ENCODE data around the gene BCL2.

DNA sequence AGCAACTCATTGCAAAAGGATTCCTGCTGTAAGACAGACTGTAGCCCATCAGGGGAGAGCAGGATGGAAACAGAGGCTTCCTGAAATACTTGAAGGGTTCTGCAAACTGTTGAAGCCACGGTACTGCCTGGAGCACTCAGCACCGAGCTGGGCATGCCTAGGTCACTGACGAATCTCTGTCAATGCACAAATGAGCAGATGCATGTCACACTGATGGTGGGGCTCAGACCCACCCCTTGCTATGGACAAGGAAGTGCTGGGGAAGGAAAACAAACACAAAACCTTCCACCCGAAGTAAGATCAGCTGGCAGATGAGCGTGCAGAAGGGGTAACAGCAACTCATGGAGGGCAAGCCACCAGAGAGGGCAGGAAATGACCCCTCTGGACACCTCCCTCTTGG lies 136.7 kb downstream of the BCL2 start:
- TF ChIP-seq, protein P1, sequence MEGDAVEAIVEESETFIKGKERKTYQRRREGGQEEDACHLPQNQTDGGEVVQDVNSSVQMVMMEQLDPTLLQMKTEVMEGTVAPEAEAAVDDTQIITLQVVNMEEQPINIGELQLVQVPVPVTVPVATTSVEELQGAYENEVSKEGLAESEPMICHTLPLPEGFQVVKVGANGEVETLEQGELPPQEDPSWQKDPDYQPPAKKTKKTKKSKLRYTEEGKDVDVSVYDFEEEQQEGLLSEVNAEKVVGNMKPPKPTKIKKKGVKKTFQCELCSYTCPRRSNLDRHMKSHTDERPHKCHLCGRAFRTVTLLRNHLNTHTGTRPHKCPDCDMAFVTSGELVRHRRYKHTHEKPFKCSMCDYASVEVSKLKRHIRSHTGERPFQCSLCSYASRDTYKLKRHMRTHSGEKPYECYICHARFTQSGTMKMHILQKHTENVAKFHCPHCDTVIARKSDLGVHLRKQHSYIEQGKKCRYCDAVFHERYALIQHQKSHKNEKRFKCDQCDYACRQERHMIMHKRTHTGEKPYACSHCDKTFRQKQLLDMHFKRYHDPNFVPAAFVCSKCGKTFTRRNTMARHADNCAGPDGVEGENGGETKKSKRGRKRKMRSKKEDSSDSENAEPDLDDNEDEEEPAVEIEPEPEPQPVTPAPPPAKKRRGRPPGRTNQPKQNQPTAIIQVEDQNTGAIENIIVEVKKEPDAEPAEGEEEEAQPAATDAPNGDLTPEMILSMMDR (IDR thresholded peaks at IDR 0.05), result no peak
- TF ChIP-seq POLR2A (IDR thresholded peaks at IDR 0.05), result no peak

Measured in Peyer's patch (tissue), 4 donors.